ENCODE results near the gene MSI2.

MSI2 gene

DNA sequence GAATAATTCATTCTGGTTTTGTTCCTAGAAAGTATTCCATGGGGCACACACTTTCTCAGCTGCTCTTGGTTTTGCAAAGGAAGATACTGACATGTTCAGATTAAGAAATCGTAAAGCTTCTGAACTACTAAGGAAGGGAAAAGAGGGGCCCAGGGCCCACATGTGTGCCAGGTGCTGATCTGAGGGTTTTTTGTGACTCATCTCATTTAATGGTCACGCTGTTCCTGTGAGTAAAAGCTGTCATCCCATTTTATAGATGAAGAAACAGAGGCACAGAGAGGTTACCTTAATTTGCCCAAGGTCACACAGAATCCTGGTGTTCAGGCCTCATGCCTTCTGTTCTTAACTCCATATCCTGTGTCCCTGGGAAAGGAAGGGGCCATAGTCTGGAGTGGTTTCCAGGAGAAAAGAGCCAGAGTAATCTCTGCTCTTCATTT, 113.2 kb downstream of the MSI2 start:
- DNase-seq (ENCODE audit: low read depth in 2 of 2): no peak

DNA sequence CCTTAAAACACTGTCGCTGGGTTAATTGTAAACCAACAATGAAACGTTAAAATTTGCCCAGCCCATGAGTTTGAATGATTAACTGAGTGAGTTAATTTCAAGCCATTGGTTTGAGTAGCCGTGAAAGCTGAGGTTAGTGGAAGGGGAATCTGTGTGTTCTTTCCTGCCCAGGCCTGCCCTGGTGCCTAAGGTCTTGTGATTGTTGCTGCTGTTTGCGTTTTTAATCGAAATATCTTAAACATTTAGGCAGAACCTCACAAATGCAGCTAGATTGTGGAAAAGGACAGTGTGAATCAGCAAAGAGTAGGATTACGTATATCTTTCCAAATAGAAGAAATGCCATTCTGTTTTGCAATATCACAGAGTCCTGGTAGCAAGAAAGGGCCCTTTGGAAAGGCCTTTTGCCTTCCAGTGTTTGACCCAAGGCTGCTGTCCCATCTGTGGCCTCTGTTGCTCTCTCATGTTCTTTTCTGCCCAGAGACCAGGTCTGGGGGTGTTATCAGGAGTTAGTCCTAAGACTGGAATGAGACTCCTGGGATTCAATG, 113.8 kb downstream of the MSI2 start:
- no peak for DNase-seq (ENCODE audit: low read depth in 2 of 2)

DNA sequence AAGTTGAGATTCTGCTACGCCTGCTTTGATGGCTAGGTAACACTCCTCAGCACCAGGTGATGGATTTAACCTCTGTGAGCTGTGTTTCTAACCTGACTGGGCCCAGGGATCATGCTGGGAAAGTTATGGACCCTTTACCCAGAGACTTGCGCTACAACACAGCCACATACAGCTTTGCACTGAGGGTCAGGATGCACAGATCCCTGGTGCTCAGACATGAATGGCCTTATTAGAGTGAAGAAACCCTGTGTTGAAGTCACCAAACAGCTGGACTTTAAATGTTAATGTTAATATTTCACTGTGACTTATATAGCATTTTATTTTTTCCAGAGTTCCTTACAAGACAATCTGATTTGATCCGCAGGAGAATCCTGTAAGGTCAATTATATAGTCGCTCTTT, 114.3 kb downstream of the MSI2 start:
- no peak for DNase-seq (ENCODE audit: low read depth in 2 of 2)

DNA sequence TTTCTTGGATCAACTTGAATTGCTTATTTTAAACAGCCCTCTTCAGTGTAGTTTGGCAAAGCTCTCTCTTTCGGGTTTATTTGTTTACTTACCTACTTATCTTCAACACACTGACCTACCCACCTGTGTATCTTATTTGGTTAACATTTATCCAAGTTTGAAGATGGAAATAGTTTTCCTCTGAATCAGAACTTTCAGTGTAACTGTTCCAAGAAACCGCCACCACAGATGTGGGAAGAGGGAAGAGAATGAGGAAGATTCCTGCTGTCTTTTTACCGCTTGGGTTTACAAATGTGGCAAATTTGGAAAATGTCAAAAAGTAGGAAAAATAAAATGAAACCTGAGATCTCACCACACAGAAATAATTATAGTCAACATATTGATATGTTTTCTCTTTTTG, 115.8 kb downstream of the MSI2 start:
- DNase-seq (ENCODE audit: low read depth in 2 of 2): no peak

DNA sequence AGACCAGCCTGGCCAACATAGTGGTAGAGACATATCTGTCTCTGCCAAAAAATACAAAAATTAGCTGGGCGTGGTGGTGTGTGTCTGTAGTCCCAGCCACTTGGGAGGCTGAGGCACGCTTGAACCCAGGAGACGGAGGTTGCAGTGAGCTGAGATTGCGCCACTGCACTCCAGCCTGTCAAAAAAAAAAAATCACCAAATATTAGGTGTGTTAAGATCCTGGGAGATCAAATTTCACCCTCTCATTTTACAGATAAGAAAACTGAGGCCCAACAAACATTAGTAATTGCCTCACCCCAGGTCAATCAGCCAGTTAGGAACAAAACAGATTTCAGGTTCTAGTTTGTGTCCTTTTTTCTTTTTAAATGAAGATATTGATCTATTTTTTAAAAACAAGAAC, 116.7 kb downstream of the MSI2 start:
- no peak for DNase-seq (ENCODE audit: low read depth in 2 of 2)

DNA sequence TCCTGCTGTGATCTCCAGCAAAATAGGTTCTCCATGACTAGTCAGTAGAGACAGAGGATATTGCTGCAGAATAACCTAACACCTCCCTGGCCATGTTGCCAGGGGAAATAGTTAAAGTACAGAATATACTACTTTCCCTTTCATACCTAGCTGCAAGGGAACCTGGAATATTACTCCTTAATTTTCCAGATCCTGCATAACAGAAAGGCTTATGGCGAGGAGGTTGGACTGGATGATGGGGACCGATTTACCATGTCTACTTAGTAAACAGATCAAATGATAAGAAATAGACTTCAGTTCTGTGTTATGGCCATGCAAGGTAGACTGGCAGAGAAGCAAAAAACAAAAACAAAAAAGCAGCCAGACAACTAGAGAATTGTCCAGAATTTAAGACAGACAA, 117.4 kb downstream of the MSI2 start:
- DNase-seq (ENCODE audit: low read depth in 2 of 2): no peak

DNA sequence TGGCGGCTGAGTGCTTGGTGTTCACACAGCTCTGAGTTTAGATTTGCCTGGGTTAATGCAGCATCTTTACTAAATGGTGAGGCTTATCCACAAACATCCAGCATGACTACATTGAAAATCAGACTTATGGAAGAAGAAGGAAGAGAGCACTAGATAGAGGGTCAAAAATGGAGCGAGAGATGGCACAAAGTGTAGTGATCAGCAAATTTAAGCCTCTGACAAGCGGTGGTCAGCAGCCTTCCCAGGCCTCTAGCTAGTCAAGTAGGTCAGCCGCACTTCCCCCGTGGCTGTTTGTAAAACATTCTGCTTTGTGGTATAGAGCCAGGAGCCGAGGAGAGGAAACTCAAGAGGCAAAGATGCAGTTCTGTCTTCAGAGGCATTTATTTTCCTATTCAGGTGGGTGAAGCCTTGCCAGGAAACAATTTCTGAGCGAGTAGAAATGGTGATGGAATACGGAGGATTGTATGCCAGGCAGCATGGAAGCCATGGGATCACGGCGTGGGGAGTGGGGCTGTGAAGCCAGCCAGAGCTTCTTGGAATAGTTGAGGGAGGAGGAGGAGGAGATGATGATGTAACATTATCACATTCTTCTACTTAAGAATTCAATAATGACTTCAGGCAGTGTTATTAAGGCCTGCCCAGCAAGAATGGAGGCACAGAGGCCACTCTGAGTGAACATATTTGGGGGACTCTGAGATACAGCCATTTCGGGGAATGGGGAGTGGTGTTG, 118.9 kb downstream of the MSI2 start:
- no peak for DNase-seq (ENCODE audit: low read depth in 2 of 2)

DNA sequence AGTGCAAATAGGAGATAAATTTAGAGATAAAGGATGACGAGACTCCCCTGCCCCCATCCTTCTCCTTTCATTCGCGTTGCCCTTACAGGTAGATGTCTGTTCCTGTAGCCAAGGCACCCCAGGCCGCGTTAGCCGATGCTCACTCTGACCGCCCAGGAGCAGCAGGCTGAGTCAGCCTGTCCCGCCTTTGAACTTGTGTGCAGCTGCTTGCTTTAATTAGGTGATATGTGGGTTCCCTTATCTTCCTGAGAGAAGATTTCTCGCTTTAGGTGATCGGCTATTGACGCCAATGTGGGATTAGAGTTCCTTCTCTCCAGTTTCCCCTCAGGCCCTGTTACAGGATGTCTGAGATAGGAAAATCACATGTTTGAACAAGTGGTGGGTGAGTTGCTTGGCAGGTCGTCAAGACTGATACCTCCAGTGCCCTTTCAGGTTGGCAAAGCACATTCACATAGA, 119.5 kb downstream of the MSI2 start:
- DNase-seq (ENCODE audit: low read depth in 2 of 2): no peak

DNA sequence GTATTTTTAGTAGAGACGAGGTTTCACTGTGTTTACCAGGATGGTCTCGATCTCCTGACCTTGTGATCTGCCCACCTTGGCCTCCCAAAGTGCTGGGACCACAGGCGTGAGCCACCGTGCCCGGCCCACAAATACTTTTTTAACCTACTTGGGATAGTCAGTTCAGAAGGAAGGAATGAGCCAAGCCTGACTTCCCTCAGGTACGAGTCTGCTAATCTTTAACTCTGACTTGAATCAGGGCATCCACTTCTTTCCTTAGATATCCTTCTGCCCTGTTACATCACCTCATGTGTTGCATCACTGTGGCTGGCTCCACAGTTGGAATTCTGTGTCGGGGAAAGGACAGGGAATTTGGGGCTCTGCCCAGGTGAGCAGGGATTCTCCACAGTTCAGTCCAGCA, 120.8 kb downstream of the MSI2 start:
- DNase-seq (ENCODE audit: low read depth in 2 of 2): no peak

DNA sequence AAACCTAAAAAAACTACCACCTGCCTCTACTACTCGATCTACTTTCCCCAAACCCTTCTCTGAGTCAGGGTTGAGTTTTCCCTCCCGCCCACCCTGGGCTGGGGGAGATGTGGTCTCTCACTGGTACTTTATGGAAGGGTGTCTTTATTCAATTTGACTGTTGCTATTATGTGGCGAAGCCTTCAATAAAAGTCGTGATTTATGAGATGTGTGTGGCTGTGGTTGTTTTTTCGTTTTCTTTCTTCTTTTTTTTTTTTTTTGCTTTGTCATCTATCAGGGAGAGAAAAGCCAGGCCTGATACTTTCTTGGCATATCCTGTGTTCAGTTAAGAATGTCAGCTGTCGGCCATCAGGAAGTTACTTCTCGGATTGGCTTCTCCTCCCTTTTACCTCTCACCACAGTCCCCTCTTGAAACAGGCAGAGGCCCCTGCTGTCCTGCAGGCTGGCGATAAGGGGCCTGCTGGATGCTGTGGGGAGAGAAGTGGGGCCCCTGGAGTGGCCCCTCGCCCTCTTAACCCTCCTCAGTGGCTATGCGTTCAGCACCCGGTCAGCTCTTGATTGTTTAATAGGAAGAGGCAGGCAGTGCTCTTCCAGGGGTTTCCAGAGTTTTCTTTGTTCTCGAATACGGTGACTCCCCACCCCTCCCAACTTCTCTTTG, 123.0 kb downstream of the MSI2 start:
- no peak for DNase-seq (ENCODE audit: low read depth in 2 of 2)

DNA sequence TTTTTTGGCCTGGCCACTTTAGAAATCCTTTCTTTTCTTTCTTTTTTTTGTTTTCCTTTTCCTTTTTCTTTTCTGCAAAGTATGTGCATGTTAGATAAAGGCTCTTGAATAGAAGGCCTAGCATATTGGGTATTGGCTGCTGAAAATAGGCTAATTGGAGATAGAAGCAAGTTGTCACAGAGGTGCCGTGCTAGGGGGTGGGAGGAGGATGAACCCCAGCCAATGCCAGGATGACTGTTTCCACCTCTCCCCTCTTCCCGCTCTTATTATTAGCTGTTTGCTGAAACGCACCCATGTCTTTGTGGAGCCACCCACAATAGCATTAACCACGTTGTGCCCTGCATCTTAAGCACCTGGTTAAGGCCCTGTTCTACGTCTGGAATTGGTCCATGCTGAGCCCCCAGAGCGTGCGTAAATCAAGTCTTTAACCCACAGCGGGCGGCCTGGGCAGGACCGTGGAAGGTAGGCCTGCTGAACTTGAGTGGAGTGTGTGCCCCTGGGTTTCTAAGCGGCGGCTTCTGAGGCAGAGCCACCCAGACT, 123.6 kb downstream of the MSI2 start:
- DNase-seq (ENCODE audit: low read depth in 2 of 2): no peak

DNA sequence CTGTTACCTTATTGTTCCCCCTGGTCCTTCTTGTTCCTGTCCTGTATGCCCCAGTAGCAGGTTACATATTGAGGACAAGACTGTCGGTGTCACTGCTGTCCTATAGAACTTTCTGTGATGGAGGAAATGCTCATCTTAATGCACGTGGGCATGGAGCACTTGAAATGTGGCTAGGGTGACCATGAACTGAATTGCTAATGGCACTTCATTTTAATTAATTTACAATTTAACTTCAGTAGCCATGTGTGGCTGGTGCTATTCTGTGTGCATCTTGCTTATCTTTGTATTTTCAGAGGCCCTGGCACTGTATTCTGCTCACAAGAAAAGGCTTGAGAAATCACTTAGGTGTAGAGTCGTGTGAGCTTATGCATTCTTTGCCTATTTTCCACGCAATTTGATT, 125.2 kb downstream of the MSI2 start:
- DNase-seq (ENCODE audit: low read depth in 2 of 2): no peak

DNA sequence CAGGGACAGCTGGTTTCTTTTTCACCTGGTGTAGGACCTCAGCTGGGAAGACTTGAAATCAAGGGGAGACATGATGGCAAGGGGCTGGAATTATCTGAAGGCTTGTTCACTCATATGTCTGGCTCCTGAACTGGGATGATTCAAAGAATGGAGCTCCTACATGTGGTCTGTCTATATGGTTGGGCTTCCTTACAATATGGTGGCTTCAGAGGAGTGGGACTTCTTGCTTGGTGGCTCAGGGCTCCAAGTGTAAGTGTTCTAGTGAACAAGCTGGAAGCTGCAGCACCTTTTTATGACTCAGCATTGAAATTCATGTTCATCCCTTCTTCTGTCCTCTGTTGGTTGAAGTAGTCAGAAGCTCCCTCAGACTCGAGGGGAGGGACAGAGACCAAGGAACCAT, 127.9 kb downstream of the MSI2 start:
- DNase-seq (ENCODE audit: low read depth in 2 of 2): no peak

DNA sequence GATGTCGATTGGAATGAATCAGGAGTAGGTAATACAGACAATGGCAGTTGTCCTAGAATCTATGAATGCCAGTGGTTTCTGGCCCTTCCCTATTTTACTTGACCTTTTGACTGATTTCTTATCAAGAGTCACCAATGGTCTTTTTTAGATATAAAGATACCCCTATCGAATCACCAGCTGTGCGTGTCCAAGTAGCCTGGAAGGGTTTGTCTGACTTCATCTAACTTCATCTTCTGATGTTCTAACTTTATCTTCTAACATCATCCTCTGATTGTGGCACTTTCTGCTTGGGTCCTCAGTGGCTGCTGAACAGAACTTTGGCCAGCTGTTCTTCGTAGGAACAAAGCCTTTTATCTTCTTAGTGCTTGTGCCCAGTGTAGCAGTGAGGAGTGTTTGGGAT, 129.7 kb downstream of the MSI2 start:
- no peak for DNase-seq (ENCODE audit: low read depth in 2 of 2)

DNA sequence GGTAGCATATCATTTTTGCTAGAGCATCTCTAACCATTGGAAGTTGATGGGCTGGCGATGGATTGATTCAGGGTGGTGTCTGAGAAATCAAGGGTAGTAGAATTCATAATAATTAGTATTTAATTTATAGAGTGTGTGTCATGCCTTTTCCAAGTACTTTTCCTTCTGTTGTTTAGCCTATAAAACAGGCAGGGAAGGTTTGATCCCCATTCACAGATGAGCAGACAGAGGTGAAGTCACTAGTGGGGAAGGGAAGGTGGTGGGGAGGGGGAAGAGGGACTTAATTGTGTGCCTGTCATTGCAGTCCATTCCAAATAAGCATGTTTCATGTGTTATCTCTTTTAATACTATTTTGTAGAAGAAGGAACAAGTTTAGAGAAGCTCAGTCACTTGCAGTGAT, 131.3 kb downstream of the MSI2 start:
- no peak for DNase-seq (ENCODE audit: low read depth in 2 of 2)

DNA sequence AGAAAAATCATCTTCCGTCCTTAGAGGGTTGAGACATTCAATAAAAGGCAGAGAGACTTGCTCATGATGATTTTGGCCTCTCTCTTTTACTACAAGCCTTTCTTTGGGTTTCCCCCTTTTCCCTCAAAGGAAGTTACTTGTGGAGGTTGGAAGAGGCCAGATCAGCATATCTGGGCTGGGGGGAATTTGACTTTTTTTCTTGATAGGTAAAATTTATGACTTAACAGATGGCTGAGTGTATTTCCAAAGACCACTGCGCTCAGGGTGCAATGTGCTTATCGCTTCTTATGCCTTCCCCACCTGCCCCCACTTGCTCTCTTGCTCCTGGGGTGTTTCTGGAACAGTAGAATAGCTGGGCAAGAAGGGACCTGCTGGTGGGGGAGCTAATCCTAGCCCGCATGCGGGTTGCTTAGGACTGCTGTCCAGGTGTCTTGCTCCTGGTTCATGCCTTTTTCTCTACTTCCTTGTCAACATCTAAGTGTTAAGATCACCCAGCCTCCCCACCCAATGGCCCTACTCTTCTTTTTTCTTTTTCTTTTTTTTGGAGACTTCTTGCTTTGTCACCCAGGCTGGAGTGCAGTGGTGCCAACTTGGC, 131.9 kb downstream of the MSI2 start:
- no peak for DNase-seq (ENCODE audit: low read depth in 2 of 2)

DNA sequence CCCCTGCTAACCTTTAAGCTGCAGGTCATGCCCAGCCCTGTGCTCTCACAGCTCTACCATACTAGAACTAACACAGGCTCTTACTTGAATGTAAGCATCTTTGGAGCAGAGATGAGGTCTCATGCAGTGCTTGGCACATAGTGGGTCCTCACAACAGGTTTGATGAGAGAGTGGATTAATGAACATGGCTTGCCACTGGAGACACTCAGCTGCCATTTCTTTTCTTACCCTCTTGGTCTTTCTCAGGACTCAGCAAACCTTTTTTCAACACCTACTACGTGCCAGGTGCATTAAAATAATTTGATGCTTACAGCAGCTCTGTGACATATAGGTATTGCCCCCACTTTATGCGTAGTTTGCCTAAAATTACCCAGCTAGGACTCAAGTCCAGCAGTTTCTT, 133.2 kb downstream of the MSI2 start:
- no peak for DNase-seq (ENCODE audit: low read depth in 2 of 2)

DNA sequence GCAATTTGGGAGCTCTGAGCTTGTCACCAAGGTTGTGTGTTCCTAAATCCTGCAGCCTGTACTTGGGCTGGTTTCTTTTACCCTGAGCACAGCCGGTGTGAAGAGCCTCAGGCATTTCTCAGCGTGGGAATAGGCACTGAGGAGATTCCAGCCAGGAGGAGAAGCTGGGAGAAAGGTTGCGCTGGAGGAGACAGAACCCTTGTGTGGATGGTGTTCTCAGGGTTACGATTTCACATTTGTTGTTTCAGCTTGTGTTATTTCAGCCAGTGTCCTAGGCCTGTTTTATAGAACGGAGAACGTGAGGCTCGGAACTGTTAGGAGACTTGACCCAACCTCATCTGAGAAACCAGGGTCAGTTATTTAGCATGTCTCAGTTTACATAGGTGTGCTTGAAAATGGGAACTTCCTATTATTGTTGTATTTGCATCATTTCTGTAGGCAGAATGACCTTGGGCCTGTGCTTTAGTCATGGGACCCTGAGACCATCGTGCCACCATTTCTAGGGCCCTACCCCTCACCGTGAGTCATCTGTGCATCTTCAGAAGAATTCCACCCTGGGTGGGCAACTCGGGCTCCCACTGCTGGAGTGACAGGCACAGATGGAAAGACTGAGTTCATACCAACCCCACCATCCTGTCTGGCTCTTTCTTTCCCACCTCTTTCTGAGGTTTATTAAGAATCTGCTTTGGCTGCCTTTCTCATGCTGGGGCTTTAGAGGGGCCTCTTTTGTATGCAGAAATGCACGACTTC, 134.9 kb downstream of the MSI2 start:
- no peak for DNase-seq (ENCODE audit: low read depth in 2 of 2)

DNA sequence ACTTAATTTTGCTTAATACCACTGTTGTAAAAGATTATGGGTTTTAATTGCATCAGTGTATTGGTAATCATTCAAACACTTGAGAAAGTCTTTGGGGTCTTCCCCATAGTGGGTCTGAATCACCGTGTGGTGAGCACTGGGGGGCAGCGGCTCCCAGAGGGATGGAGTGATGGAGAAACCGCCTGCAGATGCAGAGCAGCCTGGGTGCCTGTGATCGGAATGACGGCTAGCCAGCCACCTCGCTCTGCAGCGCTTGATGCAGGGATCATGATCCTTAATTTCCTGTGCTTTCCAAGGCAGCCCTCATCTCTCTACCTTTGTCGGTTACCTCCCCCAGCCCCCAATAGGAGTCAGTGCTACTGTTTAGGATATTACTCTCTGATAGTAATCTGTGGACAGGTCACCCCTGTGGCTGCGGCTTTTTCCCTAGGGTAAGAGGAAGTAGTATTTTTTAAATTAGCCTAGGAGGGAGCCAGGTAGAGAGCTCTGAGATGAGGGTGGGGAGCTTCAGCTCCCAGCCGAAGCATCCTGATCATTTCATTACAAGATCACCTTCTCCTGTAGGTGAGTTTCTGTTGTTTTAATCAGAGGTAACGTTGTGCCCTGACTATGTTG, 135.6 kb downstream of the MSI2 start:
- no peak for DNase-seq (ENCODE audit: low read depth in 2 of 2)

DNA sequence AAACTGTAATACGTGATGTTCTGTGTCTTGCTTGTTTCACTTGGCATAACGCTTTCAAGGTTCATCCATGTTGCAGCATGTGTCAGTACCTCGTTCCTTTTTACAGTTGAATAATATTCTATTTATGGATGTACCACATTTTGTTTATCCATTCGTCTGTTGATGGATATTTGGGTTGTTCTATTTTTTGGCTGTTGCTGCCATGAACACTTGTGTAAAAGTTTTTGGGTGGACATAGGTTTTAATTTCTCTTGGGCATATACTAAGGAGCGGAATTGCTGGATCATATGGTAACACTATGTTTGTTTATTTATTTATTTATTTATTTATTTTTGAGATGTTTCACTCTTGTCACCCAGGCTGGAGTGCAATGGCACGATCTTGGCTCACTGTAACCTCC, 137.0 kb downstream of the MSI2 start:
- no peak for DNase-seq (ENCODE audit: low read depth in 2 of 2)

DNA sequence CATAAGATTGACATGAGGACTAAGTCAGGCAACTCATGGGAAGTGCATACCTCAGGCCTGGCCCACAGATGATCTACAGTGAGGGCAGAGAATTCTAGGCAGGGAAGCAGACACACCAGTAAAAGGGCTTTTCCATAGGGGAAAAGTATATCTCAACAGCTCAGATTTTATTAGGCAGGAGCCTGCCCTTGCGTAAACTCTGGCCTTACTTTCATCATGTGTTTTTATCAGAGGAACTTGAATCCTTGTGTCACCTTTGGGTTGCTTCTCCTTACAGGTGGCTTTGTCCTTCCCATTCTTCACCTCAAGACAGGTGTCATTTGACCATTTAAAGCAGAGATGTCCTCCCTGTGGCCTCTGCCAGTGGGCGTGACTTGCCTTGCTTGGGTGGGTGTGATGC, 138.1 kb downstream of the MSI2 start:
- DNase-seq (ENCODE audit: low read depth in 2 of 2): no peak

Measured in stimulated activated CD4-positive, alpha-beta T cell treated with anti-CD3 and anti-CD28 coated beads, Interleukin-1b, Interleukin-23, amount 100 ng/mL, for 1 hour (primary cell).